ENCODE data around the gene CCDC194. TPM values are rescaled to one million over a fixed set of nuclear protein-coding genes. Genes with fewer than 3 reads are reported as not detected.

Gene CCDC194
- total and polyA plus RNA-seq, 2 of the 13 experiments (the other 11 are each of a cell fraction or from before 2014, with no cell fraction given): 0.13 to 0.21 TPM

GRCh38 chr19:17435218-17435617 is 41.2 kb upstream of the CCDC194 start (continued):
- no peak for TF ChIP-seq ZNF281 (CRISPR knock-in tag; IDR thresholded peaks at IDR 0.05; ENCODE audit: borderline replicate concordance)
- no peak for TF ChIP-seq SCMH1 (CRISPR knock-in tag; IDR thresholded peaks at IDR 0.05; ENCODE audit: borderline replicate concordance)
- TF ChIP-seq SSRP1 (CRISPR knock-in tag; IDR thresholded peaks at IDR 0.05): no peak
- no peak for TF ChIP-seq HNRNPH1 (optimal IDR thresholded peaks at IDR 0.05; ENCODE audit: low read depth, low read length)
- TF ChIP-seq TAF15 (IDR thresholded peaks at IDR 0.05; ENCODE audit: low read depth, low read length, poor library complexity, severe bottlenecking): no peak
- TF ChIP-seq KDM5B (CRISPR knock-in tag; IDR thresholded peaks at IDR 0.05; ENCODE audit: borderline replicate concordance): no peak
- no peak for TF ChIP-seq ZNF784 (CRISPR knock-in tag; IDR thresholded peaks at IDR 0.05; ENCODE audit: borderline replicate concordance)
- TF ChIP-seq PAWR (CRISPR knock-in tag; IDR thresholded peaks at IDR 0.05; ENCODE audit: borderline replicate concordance): no peak
- no peak for TF ChIP-seq ZNF382 (CRISPR knock-in tag; IDR thresholded peaks at IDR 0.05; ENCODE audit: borderline replicate concordance)
- no peak for TF ChIP-seq ZNF703 (CRISPR knock-in tag; IDR thresholded peaks at IDR 0.05; ENCODE audit: borderline replicate concordance)
- no peak for TF ChIP-seq RARG (CRISPR knock-in tag; IDR thresholded peaks at IDR 0.05; ENCODE audit: low read depth)
